Caco-2 (cell line): ENCODE data around the gene BRD1. TPM values are rescaled to one million over a fixed set of nuclear protein-coding genes. Genes with fewer than 3 reads are reported as not detected.

Experiments used
- BruUV-seq: library from RNA; stranded (reverse); fragments of 400-500 nt; replicated peaks from 2 replicates; lab custom pipeline; 2021; lab: Mats Ljungman, UMichigan
- CTCF ChIA-PET: fragments of 300-600 bp; sonication (Branson Sonifier 250); formaldehyde crosslinking; loops from one replicate; lab custom pipeline; 2022; ENCODE audit warnings: antibody characterized with exemption; lab: Charles Lee
- POLR2A ChIA-PET: fragments of 300-600 bp; sonication (Branson Sonifier 250); formaldehyde crosslinking; loops from one replicate; lab custom pipeline; 2022; ENCODE audit warnings: antibody characterized with exemption; lab: Charles Lee
- DNase-seq, 2 experiments: peaks; one replicate each; pipeline versions ENCODE4 v3.0.0 to v3.0.0-alpha.2; 2020 to 2022
- H3K27me3 ChIP-seq: replicated peaks from 2 replicates; pipeline ENCODE4 v1.6.0; 2011; ENCODE audit warnings: low read length; ENCODE audit not compliant: control insufficient read depth, insufficient read depth
- H3K36me3 ChIP-seq: 2 replicates; pipeline ENCODE4 v1.5.1; 2011; ENCODE audit warnings: low read length; ENCODE audit not compliant: control insufficient read depth, insufficient read depth
- H3K4me1 ChIP-seq: fragments of 250-450 bp; sonication (Bioruptor Pico); 2 replicates; pipeline ENCODE4 v1.5.1; 2020; ENCODE audit warnings: mild to moderate bottlenecking
- H3K4me3 ChIP-seq: 2 replicates; pipeline ENCODE4 v1.5.1; 2011; ENCODE audit warnings: low read depth, mild to moderate bottlenecking, control low read depth, low read length
- H3K9me3 ChIP-seq: fragments of 250-450 bp; sonication (Bioruptor Pico); 2 replicates; pipeline ENCODE4 v1.5.1; 2020; ENCODE audit warnings: mild to moderate bottlenecking, moderate library complexity
- H3K27ac Mint-ChIP-seq: one replicate; pipeline ENCODE4 v1.8.0; 2022; ENCODE audit warnings: mixed read lengths; ENCODE audit not compliant: unreplicated experiment
- H3K27me3 Mint-ChIP-seq: one replicate; pipeline ENCODE4 v1.8.0; 2022; ENCODE audit warnings: mixed read lengths; ENCODE audit not compliant: insufficient read depth, unreplicated experiment
- H3K36me3 Mint-ChIP-seq: one replicate; pipeline ENCODE4 v1.8.0; 2022; ENCODE audit warnings: mild to moderate bottlenecking, mixed read lengths; ENCODE audit not compliant: insufficient read depth, unreplicated experiment
- H3K4me1 Mint-ChIP-seq: one replicate; pipeline ENCODE4 v1.8.0; 2022; ENCODE audit warnings: low read depth, mixed read lengths; ENCODE audit not compliant: unreplicated experiment
- H3K4me3 Mint-ChIP-seq: one replicate; pipeline ENCODE4 v1.8.0; 2022; ENCODE audit warnings: mild to moderate bottlenecking, moderate library complexity, mixed read lengths; ENCODE audit not compliant: unreplicated experiment
- H3K9me3 Mint-ChIP-seq: one replicate; pipeline ENCODE4 v1.8.0; 2022; ENCODE audit warnings: mixed read lengths; ENCODE audit not compliant: unreplicated experiment
- CTCF ChIP-seq, 2 experiments: fragments of 200-600 bp in 1 of 2; IDR thresholded peaks; 1 replicate in 1 of 2; 2 replicates in 1 of 2; pipeline versions ENCODE4 v1.5.1 to v1.8.0; 2011 to 2022; ENCODE audit warnings: antibody characterized with exemption in 1 of 2, control low read depth in 1 of 2, inconsistent platforms in 1 of 2, low read depth in 1 of 2, low read length in 1 of 2, mild to moderate bottlenecking in 1 of 2, moderate library complexity in 1 of 2; ENCODE audit not compliant: insufficient read depth in 1 of 2, severe bottlenecking in 1 of 2, unreplicated experiment in 1 of 2
- intact Hi-C: fragments of 100-400 bp; cut with micrococcal nuclease; formaldehyde crosslinking; loops from one replicate; pipeline ENCODE4 v1.10.0; 2022; ENCODE audit not compliant: unreplicated experiment
- total RNA-seq: library from RNA; stranded (reverse); gene quantifications from 2 replicates; pipeline ENCODE4 v1.2.3, GENCODE V29; 2022

The BRD1 gene
- total RNA-seq, 1 experiment from 2014 or later: 46.9 TPM

GRCh38 chr22:49753961-49754695, 73.5 kb downstream of the BRD1 start:
- BruUV-seq: no TSS peak
- Mint-ChIP-seq H3K27me3 (no peaks in the 10 kb centered on the region), H3K27ac (no peak overlapping the region), H3K36me3 (no peaks in the 10 kb centered on the region), H3K4me1 (no peaks in the 10 kb centered on the region), H3K9me3 (no peaks in the 10 kb centered on the region), H3K4me3 (no peak overlapping the region)
- TF ChIP-seq CTCF (IDR thresholded peaks at IDR 0.05; ENCODE audit: insufficient read depth in 1 of 2, low read depth in 1 of 2, low read length in 1 of 2, severe bottlenecking in 1 of 2, unreplicated experiment in 1 of 2): no peak
- H3K4me1 ChIP-seq: no peaks in the 10 kb centered on the region
- no peaks in the 10 kb centered on the region for H3K36me3 ChIP-seq
- no peaks in the 10 kb centered on the region for H3K27me3 ChIP-seq
- intact Hi-C loops: no loop called here
- no peaks in the 10 kb centered on the region for H3K9me3 ChIP-seq
- CTCF ChIA-PET: no interaction called here
- peak in 1 of 2 experiments; percentile 25 for DNase-seq
- POLR2A ChIA-PET: no interaction called here
- H3K4me3 ChIP-seq: no peak overlapping the region

GRCh38 chr22:49753276-49753890, 74.3 kb downstream of the BRD1 start:
- Mint-ChIP-seq H3K27me3 (no peaks in the 10 kb centered on the region), H3K36me3 (no peaks in the 10 kb centered on the region), H3K9me3 (no peaks in the 10 kb centered on the region), H3K4me1 (no peaks in the 10 kb centered on the region), H3K27ac (no peak overlapping the region), H3K4me3 (no peak overlapping the region)
- Histone ChIP-seq H3K27me3 (no peaks in the 10 kb centered on the region), H3K9me3 (no peaks in the 10 kb centered on the region; the same call in 1 of the 2 replicates), H3K4me3 (no peak overlapping the region), H3K36me3 (no peaks in the 10 kb centered on the region), H3K4me1 (no peaks in the 10 kb centered on the region)
- no TSS peak for BruUV-seq
- no peak for DNase-seq
- CTCF ChIA-PET: no interaction called here
- no peak for TF ChIP-seq CTCF (IDR thresholded peaks at IDR 0.05; ENCODE audit: insufficient read depth in 1 of 2, low read depth in 1 of 2, low read length in 1 of 2, severe bottlenecking in 1 of 2, unreplicated experiment in 1 of 2)
- POLR2A ChIA-PET: no interaction called here
- intact Hi-C loops: no loop called here

GRCh38 chr22:49752598-49753091, 75.0 kb downstream of the BRD1 start:
- Mint-ChIP-seq H3K4me3 (no peak overlapping the region), H3K9me3 (peaks cover 5% of the 10 kb centered on the region), H3K4me1 (no peaks in the 10 kb centered on the region), H3K27me3 (peaks cover 4% of the 10 kb centered on the region), H3K27ac (no peak overlapping the region), H3K36me3 (no peaks in the 10 kb centered on the region)
- H3K9me3 ChIP-seq: no peaks in the 10 kb centered on the region; the same call in 1 of the 2 replicates
- CTCF ChIA-PET: no interaction called here
- BruUV-seq: no TSS peak
- intact Hi-C loops: no loop called here
- no peak for TF ChIP-seq CTCF (IDR thresholded peaks at IDR 0.05; ENCODE audit: insufficient read depth in 1 of 2, low read depth in 1 of 2, low read length in 1 of 2, severe bottlenecking in 1 of 2, unreplicated experiment in 1 of 2)
- POLR2A ChIA-PET: interaction anchor here (0.6 kb wide), 1 partner anchor 49 kb away, joined by 3 read pairs; no protein-coding TSS in a partner anchor
- H3K36me3 ChIP-seq: no peaks in the 10 kb centered on the region
- no peaks in the 10 kb centered on the region for H3K4me1 ChIP-seq
- no peak overlapping the region for H3K4me3 ChIP-seq
- DNase-seq: no peak
- H3K27me3 ChIP-seq: no peaks in the 10 kb centered on the region
